Fibroblast of skin of abdomen (primary cell): Measurements from ENCODE around the gene KCNH1.

ENCODE experiments used
- DNase-seq: peaks from one replicate; pipeline ENCODE4 v3.0.0-alpha.2; 2013

Gene KCNH1

GRCh38 chr1:210629276-210629675 lies 504.7 kb downstream of the KCNH1 start:
- DNase-seq: no peak

- DNase-seq: no peak
These were observed 506.2 kb downstream of the KCNH1 start for GRCh38 chr1:210627755-210628154.
